Dendritic cell treated with granulocyte-macrophage colony-stimulating factor and Interleukin-4, amounts not matched to agents 40 ng/mL and 50 ng/mL, for 4 days (primary cell): ENCODE measurements around the gene MN1.

Source experiments
- H3K27ac Mint-ChIP-seq: one replicate; pipeline ENCODE4 v1.8.0; 2022; ENCODE audit warnings: mild to moderate bottlenecking, mixed read lengths
- H3K27me3 Mint-ChIP-seq: one replicate; pipeline ENCODE4 v1.8.0; 2022; ENCODE audit warnings: mild to moderate bottlenecking, mixed read lengths
- H3K36me3 Mint-ChIP-seq: one replicate; pipeline ENCODE4 v1.8.0; 2022; ENCODE audit warnings: low read depth, mixed read lengths
- H3K4me1 Mint-ChIP-seq: one replicate; pipeline ENCODE4 v1.8.0; 2022; ENCODE audit warnings: low read depth, mixed read lengths
- H3K4me3 Mint-ChIP-seq: one replicate; pipeline ENCODE4 v1.8.0; 2022; ENCODE audit warnings: mild to moderate bottlenecking, moderate library complexity, mixed read lengths
- H3K9me3 Mint-ChIP-seq: one replicate; pipeline ENCODE4 v1.8.0; 2022; ENCODE audit warnings: mixed read lengths
- intact Hi-C: fragments of 100-400 bp; cut with micrococcal nuclease; formaldehyde crosslinking; loops from one replicate; pipeline ENCODE4 v1.15.0; 2022

The MN1 gene

GRCh38 chr22:27775758-27776649 lies 25.6 kb downstream of the MN1 start:
- H3K27ac Mint-ChIP-seq = no peak overlapping the region
- peaks cover 21% of the 10 kb centered on the region for H3K27me3 Mint-ChIP-seq
- no peak overlapping the region for H3K4me3 Mint-ChIP-seq
- intact Hi-C loops = no loop called here
- peaks cover 15% of the 10 kb centered on the region for H3K4me1 Mint-ChIP-seq
- no peaks in the 10 kb centered on the region for H3K36me3 Mint-ChIP-seq
- H3K9me3 Mint-ChIP-seq = no peaks in the 10 kb centered on the region

- H3K27ac Mint-ChIP-seq = no peak overlapping the region
- H3K36me3 Mint-ChIP-seq = no peaks in the 10 kb centered on the region
- intact Hi-C loops = no loop called here
- H3K27me3 Mint-ChIP-seq = peaks cover 21% of the 10 kb centered on the region
- H3K4me1 Mint-ChIP-seq = peaks cover 15% of the 10 kb centered on the region
- H3K4me3 Mint-ChIP-seq = no peak overlapping the region
- no peaks in the 10 kb centered on the region for H3K9me3 Mint-ChIP-seq
Measured at GRCh38 chr22:27775087-27775698, 26.4 kb downstream of the MN1 start.

- H3K36me3 Mint-ChIP-seq = no peaks in the 10 kb centered on the region
- peaks cover 21% of the 10 kb centered on the region for H3K27me3 Mint-ChIP-seq
- peaks cover 15% of the 10 kb centered on the region for H3K4me1 Mint-ChIP-seq
- intact Hi-C loops = no loop called here
- no peak overlapping the region for H3K4me3 Mint-ChIP-seq
- no peak overlapping the region for H3K27ac Mint-ChIP-seq
- no peaks in the 10 kb centered on the region for H3K9me3 Mint-ChIP-seq
Measured at GRCh38 chr22:27774200-27774599, 27.4 kb downstream of the MN1 start.

DNA sequence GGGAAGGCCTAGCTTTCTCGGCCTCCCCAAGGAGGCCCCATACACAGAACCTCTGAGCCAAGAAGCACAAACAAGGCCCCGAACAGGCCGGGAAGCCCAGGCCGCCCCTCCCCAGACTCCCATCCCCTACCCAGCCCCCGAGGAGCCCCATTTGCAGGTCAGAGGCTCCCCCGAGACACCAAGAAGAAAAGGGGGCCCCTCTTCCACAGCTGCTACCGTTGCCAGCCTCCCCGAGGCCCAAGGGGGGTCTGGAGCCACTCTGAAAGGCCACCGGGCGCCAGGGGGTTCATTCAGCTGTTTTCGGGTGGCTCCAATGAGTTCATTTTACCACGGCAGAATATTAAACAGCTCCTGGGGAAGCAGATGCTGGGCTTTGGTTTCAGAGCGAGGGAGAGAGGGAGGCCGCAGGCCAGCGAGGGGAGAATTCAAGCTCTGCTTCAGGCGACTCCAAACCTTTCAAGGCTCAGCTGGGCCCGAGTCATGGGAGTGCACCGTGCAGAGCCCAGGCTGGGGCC lies 28.5 kb downstream of the MN1 start:
- no peak overlapping the region for H3K27ac Mint-ChIP-seq
- H3K36me3 Mint-ChIP-seq = no peaks in the 10 kb centered on the region
- intact Hi-C loops = no loop called here
- H3K4me3 Mint-ChIP-seq = no peak overlapping the region
- H3K27me3 Mint-ChIP-seq = peaks cover 17% of the 10 kb centered on the region
- H3K4me1 Mint-ChIP-seq = peaks cover 7% of the 10 kb centered on the region
- no peaks in the 10 kb centered on the region for H3K9me3 Mint-ChIP-seq

DNA sequence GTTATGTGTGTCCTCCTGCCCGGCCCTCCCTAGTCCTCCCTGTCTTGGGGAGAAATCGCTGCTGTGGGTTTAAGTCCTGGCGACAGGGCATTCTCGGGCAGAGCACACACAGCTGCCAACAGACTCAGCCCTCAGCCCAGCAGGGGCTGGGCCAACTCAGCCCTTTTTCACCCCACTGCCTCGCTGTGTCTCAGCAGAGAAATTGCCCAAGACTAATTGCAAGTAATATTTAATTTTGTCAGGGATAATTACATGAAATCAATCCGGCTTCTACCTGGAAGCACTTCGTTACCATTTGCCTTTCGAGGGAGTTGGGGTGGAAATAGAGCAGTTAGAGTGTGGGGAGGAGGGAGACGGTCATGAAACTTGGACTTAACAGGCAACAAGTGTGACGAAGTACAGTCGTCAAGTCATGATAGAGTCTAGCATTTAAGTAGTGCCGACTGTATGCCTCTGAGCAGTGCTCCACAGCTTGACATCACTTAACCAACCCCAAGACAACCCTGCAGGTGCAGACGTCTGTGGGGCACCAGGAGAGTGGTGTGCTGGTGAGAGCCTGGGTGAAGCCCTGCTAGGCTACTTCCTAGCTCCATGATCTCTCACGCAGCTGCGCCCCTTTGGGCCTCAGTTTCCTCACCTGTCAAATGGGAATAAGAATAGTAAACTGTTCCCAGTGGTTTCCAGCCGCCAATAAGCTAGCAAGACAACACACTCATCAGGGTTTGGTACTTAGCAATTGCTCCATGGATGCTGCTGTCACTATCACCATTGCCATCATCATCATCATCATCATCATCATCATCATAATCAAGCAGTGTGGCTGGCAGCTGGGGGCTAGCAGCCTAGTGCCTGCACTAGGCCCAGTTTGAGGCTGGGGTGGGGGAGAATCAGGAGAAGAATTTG lies 29.2 kb downstream of the MN1 start:
- no peak overlapping the region for H3K27ac Mint-ChIP-seq
- no peaks in the 10 kb centered on the region for H3K36me3 Mint-ChIP-seq
- no peaks in the 10 kb centered on the region for H3K9me3 Mint-ChIP-seq
- no peak overlapping the region for H3K4me3 Mint-ChIP-seq
- intact Hi-C loops = no loop called here
- H3K4me1 Mint-ChIP-seq = peaks cover 6% of the 10 kb centered on the region
- H3K27me3 Mint-ChIP-seq = peaks cover 13% of the 10 kb centered on the region

DNA sequence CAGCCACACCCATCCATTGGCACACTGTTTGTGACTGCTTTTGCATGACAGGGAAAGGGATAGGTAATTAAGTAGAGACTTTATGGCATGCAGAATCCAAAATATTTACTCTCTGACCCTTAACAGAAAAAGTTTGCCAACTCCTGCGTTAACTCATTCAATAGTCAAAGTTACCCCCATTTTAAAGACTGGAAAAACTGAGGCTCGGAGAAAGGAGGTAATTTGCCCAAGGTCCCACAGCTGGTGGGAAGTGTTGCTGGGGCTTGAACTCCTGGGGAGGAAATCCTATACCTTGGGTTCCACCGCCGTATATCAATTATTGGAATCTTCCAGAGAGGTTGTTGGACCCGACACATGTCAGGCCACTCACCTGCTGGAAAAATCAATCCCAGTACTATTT lies 29.9 kb downstream of the MN1 start:
- intact Hi-C loops = no loop called here
- H3K36me3 Mint-ChIP-seq = no peaks in the 10 kb centered on the region
- no peaks in the 10 kb centered on the region for H3K9me3 Mint-ChIP-seq
- H3K4me3 Mint-ChIP-seq = no peak overlapping the region
- peaks cover 9% of the 10 kb centered on the region for H3K27me3 Mint-ChIP-seq
- H3K4me1 Mint-ChIP-seq = peaks cover 6% of the 10 kb centered on the region
- H3K27ac Mint-ChIP-seq = no peak overlapping the region

DNA sequence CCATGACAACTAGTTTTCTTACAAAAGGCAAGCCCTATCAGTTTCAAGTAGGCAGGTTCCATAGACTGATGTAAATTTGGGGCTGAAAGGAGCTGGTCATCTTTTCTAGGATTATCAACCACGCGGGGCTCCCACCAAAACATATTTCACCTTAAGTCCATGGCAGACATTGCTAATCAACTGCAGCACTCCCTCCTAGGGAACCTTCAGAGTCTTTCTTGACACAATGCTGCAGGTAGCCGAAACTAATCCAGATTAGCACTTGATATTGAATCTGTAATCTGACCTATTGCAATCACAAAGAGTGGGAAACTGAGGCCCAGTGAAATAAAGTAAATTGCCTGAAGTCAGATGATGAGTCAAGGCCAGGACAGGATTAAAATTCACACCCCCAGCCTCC lies 32.5 kb downstream of the MN1 start:
- no peaks in the 10 kb centered on the region for H3K36me3 Mint-ChIP-seq
- no peaks in the 10 kb centered on the region for H3K27me3 Mint-ChIP-seq
- H3K4me3 Mint-ChIP-seq = no peak overlapping the region
- no peak overlapping the region for H3K27ac Mint-ChIP-seq
- H3K9me3 Mint-ChIP-seq = no peaks in the 10 kb centered on the region
- H3K4me1 Mint-ChIP-seq = no peaks in the 10 kb centered on the region
- intact Hi-C loops = no loop called here

- Mint-ChIP-seq H3K27me3 (no peaks in the 10 kb centered on the region), H3K4me1 (no peaks in the 10 kb centered on the region), H3K9me3 (no peaks in the 10 kb centered on the region), H3K4me3 (no peak overlapping the region), H3K27ac (no peak overlapping the region), H3K36me3 (no peaks in the 10 kb centered on the region)
- intact Hi-C loops = no loop called here
Measured at GRCh38 chr22:27768027-27768653, 33.4 kb downstream of the MN1 start.

DNA sequence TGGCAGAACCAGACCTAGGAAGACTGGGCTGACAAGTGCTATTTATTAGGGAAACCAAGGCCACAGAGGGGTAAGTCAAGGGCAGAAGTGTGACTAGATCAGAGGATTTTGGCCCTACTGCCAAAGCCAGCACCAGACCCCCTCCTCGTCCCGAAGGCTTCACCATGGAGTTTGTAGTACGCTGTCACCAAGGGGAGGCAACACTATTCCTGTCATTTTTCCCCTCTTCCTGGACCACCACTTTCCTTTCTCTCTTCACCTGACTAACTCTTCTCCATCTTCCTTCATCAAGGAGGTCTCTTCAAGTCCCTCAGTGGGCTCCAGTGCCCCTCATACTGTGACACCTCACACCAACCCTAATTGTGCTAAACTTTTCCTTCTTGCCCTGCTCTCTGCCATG lies 34.9 kb downstream of the MN1 start:
- no peaks in the 10 kb centered on the region for H3K27me3 Mint-ChIP-seq
- no peaks in the 10 kb centered on the region for H3K36me3 Mint-ChIP-seq
- no peak overlapping the region for H3K27ac Mint-ChIP-seq
- peaks cover 3% of the 10 kb centered on the region for H3K4me1 Mint-ChIP-seq
- intact Hi-C loops = no loop called here
- H3K9me3 Mint-ChIP-seq = no peaks in the 10 kb centered on the region
- H3K4me3 Mint-ChIP-seq = no peak overlapping the region

DNA sequence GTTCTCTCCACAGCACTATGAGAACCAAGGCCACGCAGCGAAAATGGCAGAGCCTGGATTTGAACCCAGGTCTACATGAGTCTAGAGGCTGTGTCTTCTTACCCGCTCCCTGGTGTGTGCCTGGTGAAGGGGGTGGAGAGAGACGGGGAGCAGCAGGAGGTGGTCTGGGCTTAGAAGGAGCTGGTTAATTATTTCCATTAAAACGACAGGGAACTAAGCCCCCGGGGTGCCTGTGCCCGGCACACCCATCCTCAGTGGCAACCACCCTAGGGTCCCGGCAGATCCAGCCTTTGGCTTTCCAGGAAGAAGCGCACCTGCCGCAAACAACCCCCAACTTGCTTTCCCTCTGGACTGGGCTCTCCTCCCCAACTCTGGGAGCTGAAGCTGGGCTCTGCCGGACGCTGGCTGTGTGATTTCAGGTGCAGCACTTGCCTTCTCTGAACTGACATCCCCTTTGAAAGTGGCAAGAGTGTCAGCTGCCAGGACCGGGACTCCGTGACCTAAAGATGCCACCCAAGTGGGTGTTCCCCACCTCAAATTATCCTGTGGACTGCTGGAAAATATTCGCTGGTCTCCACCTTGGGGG lies 35.8 kb downstream of the MN1 start:
- no peaks in the 10 kb centered on the region for H3K27me3 Mint-ChIP-seq
- peaks cover 11% of the 10 kb centered on the region for H3K4me1 Mint-ChIP-seq
- H3K27ac Mint-ChIP-seq = no peak overlapping the region
- intact Hi-C loops = no loop called here
- H3K4me3 Mint-ChIP-seq = no peak overlapping the region
- H3K9me3 Mint-ChIP-seq = no peaks in the 10 kb centered on the region
- no peaks in the 10 kb centered on the region for H3K36me3 Mint-ChIP-seq

DNA sequence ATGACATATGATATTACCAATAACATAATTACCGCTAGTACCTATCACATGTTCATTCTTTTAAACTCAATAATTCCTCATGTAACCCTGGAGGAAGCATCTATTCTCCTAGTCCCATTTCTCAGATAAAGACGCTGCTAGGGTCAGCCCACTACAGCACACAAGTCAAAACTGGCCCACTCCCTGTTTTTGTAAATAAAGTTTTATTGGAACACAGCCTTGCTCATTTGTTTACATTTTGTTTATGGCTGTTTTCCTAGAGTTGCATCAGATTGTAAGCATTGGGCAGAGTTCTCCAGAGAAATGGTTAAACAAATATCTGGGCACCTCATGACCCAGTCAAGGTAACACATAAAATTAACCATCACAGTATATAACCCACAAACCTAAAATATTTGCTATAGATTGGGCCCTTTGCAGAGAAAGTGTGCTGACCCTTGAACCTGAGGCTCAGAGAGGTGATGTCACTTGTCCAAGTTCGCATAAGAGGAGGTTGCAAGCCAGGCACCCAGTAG lies 36.8 kb downstream of the MN1 start:
- Mint-ChIP-seq H3K4me3 (no peak overlapping the region), H3K27me3 (no peaks in the 10 kb centered on the region), H3K9me3 (no peaks in the 10 kb centered on the region), H3K27ac (no peak overlapping the region), H3K4me1 (peaks cover 15% of the 10 kb centered on the region), H3K36me3 (no peaks in the 10 kb centered on the region)
- intact Hi-C loops = no loop called here

DNA sequence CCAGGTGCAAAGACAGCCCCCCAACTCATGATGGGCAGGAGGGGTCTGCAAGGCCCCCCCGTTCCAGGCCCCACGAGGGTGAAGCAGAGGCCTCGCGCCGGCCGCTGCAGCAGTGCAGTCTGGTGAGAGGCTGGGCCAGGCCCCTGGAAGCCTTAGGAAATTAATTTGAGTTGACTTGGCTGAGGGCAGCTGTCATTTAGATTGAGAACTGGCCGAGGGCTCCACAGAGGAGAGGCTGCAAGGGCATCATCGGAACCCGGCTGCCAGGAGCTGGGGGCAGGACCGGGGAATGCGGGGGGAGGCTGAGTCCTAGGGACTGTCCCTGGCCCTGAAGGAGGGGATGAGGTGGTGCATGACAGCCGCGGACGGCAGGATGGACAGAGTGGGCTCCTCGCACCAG lies 39.9 kb downstream of the MN1 start:
- H3K36me3 Mint-ChIP-seq = no peaks in the 10 kb centered on the region
- H3K27me3 Mint-ChIP-seq = no peaks in the 10 kb centered on the region
- H3K4me1 Mint-ChIP-seq = peaks cover 15% of the 10 kb centered on the region
- intact Hi-C loops = no loop called here
- H3K4me3 Mint-ChIP-seq = no peak overlapping the region
- H3K9me3 Mint-ChIP-seq = no peaks in the 10 kb centered on the region
- H3K27ac Mint-ChIP-seq = no peak overlapping the region

DNA sequence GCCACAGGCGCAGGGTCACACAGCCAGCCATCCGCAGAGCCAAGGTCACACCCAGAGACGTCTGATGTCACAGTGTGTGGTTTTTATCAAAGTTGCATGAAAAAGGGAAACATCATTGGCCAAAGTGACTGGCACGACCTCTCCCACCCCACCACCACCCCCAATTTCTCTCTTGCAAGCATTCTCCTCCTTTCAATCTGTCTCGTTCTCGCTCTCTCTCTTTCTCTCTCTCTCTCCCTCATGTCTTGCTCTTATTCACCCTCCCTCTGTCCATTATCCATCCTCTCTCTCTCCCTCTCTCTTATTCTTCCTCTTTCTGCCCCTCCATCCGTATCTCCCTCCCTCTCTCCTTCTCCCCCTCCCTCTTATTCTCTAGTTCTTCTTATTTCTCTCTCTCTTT lies 40.6 kb downstream of the MN1 start:
- peaks cover 15% of the 10 kb centered on the region for H3K4me1 Mint-ChIP-seq
- intact Hi-C loops = no loop called here
- no peaks in the 10 kb centered on the region for H3K9me3 Mint-ChIP-seq
- H3K27ac Mint-ChIP-seq = no peak overlapping the region
- no peaks in the 10 kb centered on the region for H3K36me3 Mint-ChIP-seq
- no peak overlapping the region for H3K4me3 Mint-ChIP-seq
- H3K27me3 Mint-ChIP-seq = no peaks in the 10 kb centered on the region
